H1 (cell line): Measurements from ENCODE around the gene SESN3. TPM values are rescaled to one million over a fixed set of nuclear protein-coding genes. Genes with fewer than 3 reads are reported as not detected.

Experiments used
- CTCF ChIA-PET: fragments of 300-600 bp; sonication (Branson Sonifier 250); formaldehyde crosslinking; loops from one replicate; lab custom pipeline; 2021; ENCODE audit not compliant: partially characterized antibody; lab: Charles Lee
- POLR2A ChIA-PET: fragments of 300-600 bp; sonication (Branson Sonifier 250); formaldehyde crosslinking; loops from one replicate; lab custom pipeline; 2021; ENCODE audit warnings: inconsistent platforms; ENCODE audit not compliant: partially characterized antibody; lab: Charles Lee
- DNase-seq, 2 experiments: peaks; one replicate each; pipeline versions ENCODE4 v3.0.0 to v3.0.0-alpha.2; 2010 to 2022; ENCODE audit warnings: low spot score in 2 of 2, low read depth in 1 of 2, mixed read lengths in 1 of 2
- FAIRE-seq: peaks from 2 replicates; lab custom pipeline; 2011; peaks lifted over from hg19 to GRCh38; lab: Jason Lieb, UNC
- H2AFZ ChIP-seq: 2 replicates; pipeline ENCODE4 v1.8.1; 2012; ENCODE audit warnings: low read length, inconsistent platforms
- H2AK5ac ChIP-seq: 2 replicates; pipeline ENCODE4 v1.6.1; 2013; ENCODE audit warnings: low read depth, low read length
- H2BK120ac ChIP-seq: replicated peaks from 2 replicates; pipeline ENCODE3; 2013; ENCODE audit warnings: low read depth, low read length, inconsistent platforms
- H2BK12ac ChIP-seq: 2 replicates; pipeline ENCODE4 v1.6.1; 2013; ENCODE audit warnings: low read depth, low read length
- H2BK15ac ChIP-seq: 2 replicates; pipeline ENCODE4 v1.6.1; 2013; ENCODE audit warnings: low read length
- H2BK20ac ChIP-seq: 2 replicates; pipeline ENCODE4 v1.6.1; 2013; ENCODE audit warnings: low read length
- H2BK5ac ChIP-seq: 2 replicates; pipeline ENCODE4 v1.6.1; 2013; ENCODE audit warnings: low read depth, low read length
- H3K14ac ChIP-seq: 2 replicates; pipeline ENCODE4 v1.6.1; 2013; ENCODE audit warnings: inconsistent platforms; ENCODE audit not compliant: insufficient read length
- H3K18ac ChIP-seq: 2 replicates; pipeline ENCODE4 v1.6.1; 2013; ENCODE audit warnings: low read length; ENCODE audit errors: extremely low read depth
- H3K23ac ChIP-seq: 2 replicates; pipeline ENCODE4 v1.6.1; 2013; ENCODE audit warnings: inconsistent platforms; ENCODE audit not compliant: insufficient read length
- H3K23me2 ChIP-seq: 2 replicates; pipeline ENCODE4 v1.6.1; 2013; ENCODE audit warnings: low read depth, low read length
- H3K27ac ChIP-seq: 2 replicates; pipeline ENCODE4 v1.6.1; 2011; ENCODE audit warnings: low read depth, low read length, inconsistent platforms
- H3K27me3 ChIP-seq, 4 experiments: replicated peaks in 1 of 4; 1 replicate in 1 of 4; 2 replicates in 3 of 4; pipeline versions ENCODE4 v1.6.1 to v1.8.1; 2011 to 2013; ENCODE audit warnings: low read length in 3 of 4, mild to moderate bottlenecking in 3 of 4, inconsistent platforms in 2 of 4, mixed read lengths in 2 of 4, moderate library complexity in 1 of 4; ENCODE audit not compliant: control insufficient read depth in 3 of 4, insufficient read depth in 3 of 4; ENCODE audit errors: extremely low read depth in 1 of 4
- H3K36me3 ChIP-seq, 4 experiments: 2 replicates each; pipeline versions ENCODE4 v1.6.1 to v1.8.1; 2011 to 2013; ENCODE audit warnings: mild to moderate bottlenecking in 4 of 4, low read length in 3 of 4, moderate library complexity in 2 of 4, control low read depth in 1 of 4, inconsistent platforms in 1 of 4; ENCODE audit not compliant: insufficient read depth in 4 of 4, control insufficient read depth in 2 of 4
- H3K4ac ChIP-seq: replicated peaks from 2 replicates; pipeline ENCODE3; 2013; ENCODE audit warnings: low read length, low read depth, mixed read lengths, inconsistent platforms; ENCODE audit not compliant: insufficient read length
- H3K4me1 ChIP-seq, 4 experiments: replicated peaks in 1 of 4; 1 replicate in 1 of 4; 2 replicates in 3 of 4; pipeline versions ENCODE4 v1.6.1 to v1.8.1; 2011 to 2013; ENCODE audit warnings: low read length in 3 of 4, inconsistent platforms in 2 of 4, mixed read lengths in 1 of 4; ENCODE audit not compliant: insufficient read depth in 4 of 4, control insufficient read depth in 3 of 4
- H3K4me2 ChIP-seq, 2 experiments: 2 replicates each; pipeline versions ENCODE4 v1.6.1 to v1.8.1; 2011 to 2013; ENCODE audit warnings: low read depth in 2 of 2, low read length in 2 of 2, control low read depth in 1 of 2, inconsistent platforms in 1 of 2, mild to moderate bottlenecking in 1 of 2; ENCODE audit not compliant: insufficient read depth in 1 of 2
- H3K4me3 ChIP-seq, 4 experiments: fragments of 200-600, 300-600 bp in 1 of 4; sonication (generic), shearing (Covaris generic), sonication (Bioruptor Twin) in 1 of 4; 2 replicates each; pipeline versions ENCODE4 v1.5.1 to v1.8.1; 2011 to 2016; ENCODE audit warnings: low read length in 4 of 4, low read depth in 3 of 4, control low read depth in 2 of 4, inconsistent platforms in 2 of 4, mild to moderate bottlenecking in 2 of 4, mixed read lengths in 1 of 4, moderate library complexity in 1 of 4; ENCODE audit not compliant: insufficient read depth in 2 of 4; ENCODE audit errors: extremely low read depth in 1 of 4
- H3K56ac ChIP-seq: replicated peaks from 2 replicates; pipeline ENCODE3; 2013; ENCODE audit warnings: low read depth, mild to moderate bottlenecking, mixed read lengths, low read length, inconsistent platforms; ENCODE audit not compliant: insufficient read length
- H3K79me1 ChIP-seq: 2 replicates; pipeline ENCODE4 v1.6.1; 2013; ENCODE audit warnings: low read depth, low read length, control low read depth
- H3K79me2 ChIP-seq, 2 experiments: 2 replicates each; pipeline versions ENCODE4 v1.6.1 to v1.8.1; 2012 to 2013; ENCODE audit warnings: low read length in 2 of 2, mild to moderate bottlenecking in 2 of 2, inconsistent platforms in 1 of 2; ENCODE audit not compliant: insufficient read depth in 2 of 2, control insufficient read depth in 1 of 2
- H3K9ac ChIP-seq, 4 experiments: replicated peaks in 1 of 4; 1 replicate in 1 of 4; 2 replicates in 3 of 4; pipeline versions ENCODE4 v1.6.1 to v1.8.1; 2011 to 2013; ENCODE audit warnings: low read depth in 3 of 4, low read length in 3 of 4, control low read depth in 2 of 4, mild to moderate bottlenecking in 2 of 4, moderate library complexity in 2 of 4, inconsistent platforms in 1 of 4; ENCODE audit errors: extremely low read depth in 1 of 4
- H3K9me3 ChIP-seq, 2 experiments: 2 replicates each; pipeline versions ENCODE4 v1.6.1 to v1.8.1; 2012 to 2013; ENCODE audit warnings: mild to moderate bottlenecking in 2 of 2, moderate library complexity in 2 of 2, control low read depth in 1 of 2, inconsistent platforms in 1 of 2, low read depth in 1 of 2, low read length in 1 of 2, mixed read lengths in 1 of 2; ENCODE audit not compliant: insufficient read depth in 2 of 2
- H4K20me1 ChIP-seq, 2 experiments: replicated peaks in 1 of 2; 2 replicates each; pipeline versions ENCODE3 to v1.8.1; 2011 to 2013; ENCODE audit warnings: inconsistent platforms in 2 of 2, low read length in 2 of 2, mild to moderate bottlenecking in 1 of 2; ENCODE audit not compliant: insufficient read depth in 2 of 2, control insufficient read depth in 1 of 2
- H4K5ac ChIP-seq: 2 replicates; pipeline ENCODE4 v1.6.1; 2013; ENCODE audit warnings: low read length, low read depth, mixed read lengths, inconsistent platforms; ENCODE audit not compliant: insufficient read length
- H4K8ac ChIP-seq: 2 replicates; pipeline ENCODE4 v1.8.0; 2013; ENCODE audit warnings: mild to moderate bottlenecking, moderate library complexity, low read length, inconsistent platforms; ENCODE audit not compliant: insufficient read depth; ENCODE audit errors: extremely low read depth
- H4K91ac ChIP-seq: replicated peaks from 2 replicates; pipeline ENCODE3; 2013; ENCODE audit warnings: low read length, mixed read lengths, inconsistent platforms; ENCODE audit not compliant: insufficient read length
- MAFK ChIP-seq: IDR thresholded peaks from 2 replicates; pipeline ENCODE4 v1.6.1; 2012; ENCODE audit warnings: low read depth, mild to moderate bottlenecking, improper control_type of control experiment, low read length
- SIX5 ChIP-seq: IDR thresholded peaks from 2 replicates; pipeline ENCODE4 v1.6.1; 2011; ENCODE audit warnings: mild to moderate bottlenecking, low read depth, low read length
- WGBS, 2 experiments: shearing (Covaris generic) in 1 of 2; methylation state at CpG; one replicate each; pipeline versions ENCODE4 v1.1.6 to v1.1.7; 2013 to 2015; ENCODE audit warnings: low lambda C conversion rate in 2 of 2, mixed read lengths in 2 of 2, inconsistent platforms in 1 of 2, low coverage in 1 of 2, missing lambda C conversion rate in 1 of 2; ENCODE audit not compliant: insufficient replicate concordance in 2 of 2, insufficient coverage in 1 of 2, insufficient read length in 1 of 2; ENCODE audit errors: extremely low coverage in 1 of 2, missing lambda C conversion rate in 1 of 2; 5-methylcytosine and 5-hydroxymethylcytosine counted together
- polyA plus RNA-seq, 7 experiments: library from polyadenylated mRNA; depleted of rRNA in 3 of 7; stranded (reverse) in 5 of 7; unstranded in 2 of 7; fragments of >200 nt in 5 of 7; fragments of 200-250 nt in 2 of 7; gene quantifications; 1 replicate in 5 of 7; 2 replicates in 1 of 7; 4 replicates in 1 of 7; pipeline versions ENCODE4 v1.2.1 to v1.2.3, GENCODE V29; 2011 to 2013; ENCODE audit warnings: missing spikeins in 2 of 7, mixed read lengths in 2 of 7
- total RNA-seq: library from RNA; stranded (reverse); fragmentation: NEBNext Ultra II Directional; extraction: Animal tissue kit (Norgen Biotek cat#: 25700); gene quantifications from 2 replicates; pipeline ENCODE4 v1.2.1, GENCODE V29; 2021

The SESN3 gene
- total and polyA plus RNA-seq, 2 of the 8 experiments (the other 6 are each of a cell fraction or from before 2014, with no cell fraction given), result 10.2 to 31.1 TPM

DNA sequence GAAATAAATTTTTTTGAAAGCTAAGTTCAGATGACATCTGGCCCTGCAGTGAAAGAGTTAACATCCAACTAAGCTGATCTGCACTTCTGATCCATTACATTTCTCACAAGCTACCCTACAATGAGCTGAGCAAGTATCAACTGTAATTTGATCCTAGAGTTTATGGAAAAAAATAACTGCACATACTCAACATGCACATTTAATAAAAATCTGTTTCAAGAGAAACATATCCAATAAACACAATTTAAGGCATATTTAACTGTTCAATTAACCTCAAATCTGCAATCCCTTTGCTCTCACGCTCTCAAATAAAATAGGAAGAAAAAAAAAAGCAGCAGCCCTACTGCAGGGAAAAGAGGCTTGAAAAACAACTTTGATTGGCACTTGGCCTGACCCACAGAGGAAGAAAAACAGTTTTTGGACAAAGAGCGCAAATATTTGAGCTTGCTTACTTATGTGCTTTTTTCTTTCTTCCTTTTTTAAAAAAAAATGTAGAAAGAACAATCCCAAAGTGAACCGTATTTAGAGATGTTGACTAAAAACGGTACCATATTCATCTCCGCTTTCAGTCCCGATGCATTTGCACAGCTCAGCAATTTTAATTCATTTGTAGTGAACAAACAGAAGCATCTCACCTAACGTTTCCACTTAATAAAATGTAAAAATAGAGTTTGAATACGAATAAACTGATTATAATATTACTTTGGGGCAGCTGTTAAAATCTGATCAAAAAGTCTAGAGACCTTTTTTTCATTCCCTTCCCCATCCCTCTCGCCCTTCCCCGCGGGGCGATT is 1.6 kb downstream of the SESN3 start:
- H3K9ac ChIP-seq, result peak overlapping the region in 3 of 4 experiments; percentile 10 to 66 (median 54); a peak in 4 of 7 replicates
- POLR2A ChIA-PET, result interaction anchor here (1.1 to 1.4 kb wide), 3 partner anchors 23 to 162 kb away, joined by 3 read pairs; no protein-coding TSS in a partner anchor

More for the DNA sequence above, 1.6 kb downstream of the SESN3 start:
- Histone ChIP-seq H2BK12ac (no peak overlapping the region), H2BK120ac (no peak overlapping the region), H3K79me1 (no peaks in the 10 kb centered on the region), H2BK15ac (no peak overlapping the region), H2AFZ (no peak overlapping the region), H3K79me2 (peaks cover 0 to 62% of the 10 kb centered on the region in 2 experiments; a peak in 3 of 4 replicates), H3K4me1 (peaks cover 0 to 11% (median 4%) of the 10 kb centered on the region in 4 experiments; a peak in 3 of 7 replicates), H3K4me2 (peak overlapping the region; percentile 88 to 98), H4K91ac (no peak overlapping the region), H2BK20ac (no peak overlapping the region), H3K27me3 (peaks cover 0 to 4% (median 0%) of the 10 kb centered on the region in 4 experiments; a peak in 3 of 7 replicates), H3K23me2 (peaks cover 12% of the 10 kb centered on the region), H4K5ac (peak overlapping the region; percentile 53), H3K14ac (no peak overlapping the region), H3K56ac (peak overlapping the region; percentile 47), H2BK5ac (no peak overlapping the region), H2AK5ac (no peak overlapping the region), H3K18ac (no peak overlapping the region; the same call in 1 of the 2 replicates), H3K36me3 (no peaks in the 10 kb centered on the region), H4K8ac (no peak overlapping the region), H3K4ac (no peak overlapping the region), H4K20me1 (peaks cover 0 to 1% of the 10 kb centered on the region in 2 experiments), H3K4me3 (peak overlapping the region; percentile 92 to 97 (median 94)), H3K27ac (no peak overlapping the region), H3K9me3 (no peaks in the 10 kb centered on the region), H3K23ac (no peak overlapping the region)
- 3% methylated on average over 12 of the region's 12 CpGs; no CpG with 5 or more reads in 1 of the 2 experiments for WGBS, 2 experiments
- FAIRE-seq, result peak; percentile 65
- CTCF ChIA-PET, result interaction anchor here (1.0 to 1.3 kb wide), 5 partner anchors 21 to 476 kb away, joined by 3 to 5 read pairs (median 5); no protein-coding TSS in a partner anchor
- no peak for TF ChIP-seq SIX5
- peak; percentile 55; the same call in 1 of the 2 replicates for TF ChIP-seq MAFK
- DNase-seq, result no peak
